GM21381 (cell line): ENCODE results near the gene FASN.

Experiments used
- ATAC-seq: cut with Tn5 transposase; IDR thresholded peaks from one replicate; pipeline ENCODE4 v1.9.1; 2021; ENCODE audit warnings: mild to moderate bottlenecking, moderate library complexity; ENCODE audit not compliant: unreplicated experiment

The FASN gene

GRCh38 chr17:82118168-82118814, 20.3 kb upstream of the FASN start:
- ATAC-seq: no peak

DNA sequence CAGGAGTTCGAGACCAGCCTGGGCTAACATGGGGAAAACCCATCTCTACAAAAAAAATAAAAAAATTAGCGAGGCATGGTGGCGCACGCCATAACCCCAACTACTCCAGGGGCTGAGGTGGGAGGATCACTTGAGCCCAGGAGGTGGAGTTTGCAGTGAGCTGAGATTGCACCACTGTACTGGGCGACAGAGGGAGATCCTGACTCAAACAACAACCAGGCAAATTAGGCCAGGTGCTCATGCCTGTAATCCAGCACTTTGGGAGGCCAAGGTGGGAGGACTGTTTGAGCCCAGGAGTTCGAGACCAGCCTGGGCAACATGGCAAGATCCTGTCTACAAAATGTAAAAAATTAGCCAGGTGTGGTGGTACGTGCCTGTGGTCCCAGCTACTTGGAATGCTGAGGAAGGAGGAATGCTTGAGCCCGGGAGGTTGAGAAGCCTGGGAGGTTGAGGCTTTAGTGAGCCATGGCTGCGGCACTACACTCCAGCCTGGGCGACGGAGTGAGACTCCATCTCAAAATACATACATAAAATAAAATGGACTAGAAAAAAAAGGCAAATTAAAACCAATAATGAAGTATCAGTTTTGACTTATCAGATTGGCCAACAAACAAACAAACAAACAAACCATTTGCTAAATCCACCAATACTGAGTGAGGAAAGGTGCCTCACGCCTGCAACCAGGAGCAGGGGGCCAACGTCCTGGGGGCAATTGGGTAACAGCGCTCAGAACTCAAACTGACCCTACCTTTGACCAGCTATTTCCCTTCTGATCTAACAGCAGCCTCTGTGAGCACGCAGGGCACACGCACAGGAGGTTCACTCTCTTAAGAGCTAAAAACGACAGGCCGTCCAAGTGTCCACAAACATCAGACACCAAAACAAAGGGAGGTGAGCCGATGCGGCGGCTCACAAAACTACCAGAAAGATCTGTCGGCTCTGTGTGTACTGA, 19.4 kb upstream of the FASN start:
- ATAC-seq: no peak

GRCh38 chr17:82116246-82116645, 18.2 kb upstream of the FASN start:
- ATAC-seq: no peak

GRCh38 chr17:82114872-82115271, 16.8 kb upstream of the FASN start:
- no peak for ATAC-seq

DNA sequence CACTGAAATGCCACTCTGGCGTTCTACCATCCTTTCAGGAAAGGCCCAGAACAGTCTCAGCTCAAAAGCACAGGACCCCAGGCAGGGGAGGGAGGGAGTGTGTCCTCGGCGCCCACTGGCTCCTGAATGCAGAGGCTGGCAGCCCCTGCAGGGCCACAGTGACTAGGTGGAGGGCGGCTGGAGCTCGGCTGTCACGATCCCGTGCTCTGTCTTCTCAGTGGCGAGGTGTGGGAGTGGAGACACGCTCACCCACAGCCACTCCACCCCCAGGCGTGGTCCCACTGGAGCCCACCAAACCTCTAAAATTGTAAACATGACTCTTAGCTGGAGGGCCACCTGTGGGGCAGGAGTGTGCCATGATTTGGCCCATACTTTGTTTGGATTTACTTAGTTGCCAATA, 16.4 kb upstream of the FASN start:
- ATAC-seq: no peak

DNA sequence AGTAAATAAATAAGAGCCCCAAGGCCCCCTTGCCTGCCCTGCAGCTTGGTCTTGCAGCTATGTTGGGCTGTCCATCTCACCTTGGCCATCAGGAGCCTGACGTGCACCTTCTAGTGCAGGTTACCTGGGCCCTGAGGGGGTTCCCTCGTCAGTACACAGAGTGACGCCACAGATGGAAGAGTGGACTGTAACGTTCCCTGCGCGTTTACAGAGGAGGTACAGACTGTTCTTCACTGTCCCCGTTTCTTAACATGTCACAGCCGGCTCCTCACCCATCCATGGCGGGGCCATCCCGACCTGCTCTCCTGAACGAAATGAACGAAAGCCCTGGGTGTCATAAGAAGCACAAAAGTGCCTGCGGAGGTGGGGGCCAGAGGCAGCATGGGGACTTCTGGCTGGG, 15.9 kb upstream of the FASN start:
- ATAC-seq: no peak

GRCh38 chr17:82113422-82113821, 15.4 kb upstream of the FASN start:
- no peak for ATAC-seq

GRCh38 chr17:82112914-82113311, 14.9 kb upstream of the FASN start:
- no peak for ATAC-seq

DNA sequence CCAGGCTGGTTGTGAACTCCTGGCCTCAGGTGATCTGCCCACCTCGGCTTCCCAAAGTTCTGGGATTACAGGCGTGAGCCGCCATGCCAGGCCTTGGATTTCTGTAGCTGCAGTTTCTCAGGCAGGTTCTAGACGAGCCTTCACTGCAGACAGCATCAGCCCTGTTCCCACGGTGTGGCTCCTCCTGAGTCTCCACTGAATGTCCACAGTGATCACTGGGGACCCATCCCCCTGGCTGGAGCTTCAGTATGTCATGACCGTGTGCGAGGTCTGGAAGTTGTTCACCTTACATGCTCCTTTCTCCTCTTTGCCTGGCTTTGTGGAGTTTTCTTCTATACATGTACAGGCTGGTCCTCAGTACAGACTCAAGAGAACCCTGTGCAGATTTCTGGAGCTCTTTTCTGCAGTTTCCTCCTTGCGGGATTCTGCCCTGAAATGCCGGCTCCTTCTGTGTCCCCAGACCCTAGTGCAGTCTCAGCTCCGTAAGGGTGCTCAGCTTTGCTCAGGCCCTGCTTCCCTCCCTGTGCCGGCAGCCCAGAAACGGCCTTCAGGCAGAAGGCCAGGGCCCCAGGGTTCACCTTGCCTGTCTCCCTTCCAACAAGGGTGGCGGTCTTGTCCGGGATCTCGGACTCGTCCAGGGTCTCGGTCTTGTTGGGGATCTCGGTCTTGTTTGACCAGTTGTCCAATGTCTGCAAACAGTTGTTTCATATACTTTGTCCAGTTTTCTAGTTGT, 14.3 kb upstream of the FASN start:
- ATAC-seq: no peak

DNA sequence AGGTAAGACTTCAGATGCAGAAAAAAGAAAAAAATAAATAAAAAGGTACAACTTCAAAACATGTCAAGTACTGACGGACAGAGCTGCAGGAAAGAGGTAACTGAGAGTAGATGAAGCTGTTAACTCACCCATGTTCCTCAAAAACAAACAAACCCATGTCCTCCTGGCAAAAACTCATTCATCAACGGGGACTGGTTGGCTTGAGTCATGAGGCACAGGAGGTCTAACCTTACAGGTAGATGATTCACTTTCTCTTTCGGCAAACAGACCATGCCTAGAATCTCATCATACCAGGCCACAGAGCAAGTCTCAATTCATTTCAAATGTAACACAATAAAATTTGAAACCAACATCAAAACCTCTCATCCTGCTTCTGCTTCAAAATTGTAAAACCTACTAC, 12.3 kb upstream of the FASN start:
- ATAC-seq: no peak

GRCh38 chr17:82108961-82109475, 11.0 kb upstream of the FASN start:
- ATAC-seq: no peak

- no peak for ATAC-seq
Observed at GRCh38 chr17:82108496-82108945, 10.5 kb upstream of the FASN start.

DNA sequence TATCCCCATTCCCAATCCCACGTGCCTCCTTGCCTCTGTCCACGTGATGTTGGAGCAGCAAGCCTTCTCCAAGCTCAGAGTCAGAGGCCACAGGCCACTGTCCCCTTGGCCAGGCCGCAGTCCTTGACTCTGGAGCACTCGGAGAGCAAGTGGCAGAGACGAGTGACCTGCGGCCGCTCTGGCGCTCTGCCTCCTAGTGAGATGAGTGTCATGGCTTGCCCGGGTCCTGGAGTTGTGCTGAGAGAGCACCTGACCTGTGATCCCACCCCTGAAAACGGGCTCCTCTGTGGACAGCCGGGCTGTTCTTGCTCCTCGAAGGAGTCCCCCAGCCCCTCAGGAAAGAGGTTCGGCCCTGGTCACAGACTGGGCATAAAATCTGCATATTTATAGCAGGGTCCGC, 10.0 kb upstream of the FASN start:
- no peak for ATAC-seq

- no peak for ATAC-seq
Observed at GRCh38 chr17:82107341-82107860, 9.4 kb upstream of the FASN start.

- ATAC-seq: peak; percentile 6
Observed at GRCh38 chr17:82106688-82107305, 8.8 kb upstream of the FASN start.

DNA sequence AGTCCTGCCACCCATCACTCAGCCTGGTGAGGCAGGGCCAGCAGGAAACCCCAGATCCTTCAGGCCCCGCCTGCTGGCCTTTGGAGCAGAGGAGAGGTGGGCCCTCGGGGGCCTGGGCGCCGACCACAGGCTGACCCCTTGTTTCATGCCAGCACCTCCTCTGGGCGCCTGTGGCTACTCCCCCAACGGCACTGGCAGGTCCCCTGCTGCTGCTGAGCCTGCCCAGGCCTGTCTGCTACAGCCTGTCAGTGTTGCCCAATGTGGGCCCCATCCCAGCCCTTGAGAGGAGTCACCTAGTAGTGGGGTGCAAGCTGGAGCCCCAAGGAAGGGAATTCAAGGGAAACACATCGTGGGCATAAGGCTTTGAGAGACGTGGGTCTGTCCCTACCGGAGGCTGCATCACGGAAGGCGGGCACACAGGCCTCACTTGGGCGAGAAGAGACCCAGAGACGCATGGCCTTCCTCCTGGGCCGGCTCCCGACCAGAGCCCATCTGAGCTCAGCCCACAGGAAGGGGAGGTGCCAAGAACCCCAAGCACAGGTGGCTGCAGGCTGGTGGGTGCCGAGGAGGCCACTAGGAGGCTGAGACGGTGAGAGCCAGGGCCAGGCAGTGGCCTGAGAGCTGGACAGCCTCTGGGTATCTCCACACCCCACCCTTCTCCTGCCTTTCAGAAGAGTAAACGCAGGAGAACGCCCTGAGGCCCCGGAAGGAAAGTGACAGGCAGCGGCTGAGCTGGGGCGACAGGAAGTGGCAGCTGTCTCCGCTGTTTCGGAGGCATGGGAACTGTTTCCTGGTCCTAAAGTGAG, 8.0 kb upstream of the FASN start:
- peak; percentile 66 for ATAC-seq

- no peak for ATAC-seq
Observed at GRCh38 chr17:82105417-82105881, 7.4 kb upstream of the FASN start.

GRCh38 chr17:82104797-82105416, 6.9 kb upstream of the FASN start:
- no peak for ATAC-seq
